Body of pancreas (tissue), 4 donors: ENCODE results near the gene CLUH. TPM values are rescaled to one million over a fixed set of nuclear protein-coding genes. Genes with fewer than 3 reads are reported as not detected.

Experiments used
- ATAC-seq: fragments of 150-250 bp; one replicate; pipeline ENCODE4 v1.9.1; 2016
- DNase-seq, 4 donors: peaks; one replicate each; pipeline ENCODE4 v3.0.0-alpha.2; 2019
- H3K27ac ChIP-seq, 4 donors: fragments of 200-600 bp; sonication (generic); 1 replicate in 3 of 4; 2 replicates in 1 of 4; pipeline versions ENCODE4 v1.5.1 to v1.6.1; 2016 to 2019; ENCODE audit warnings: mild to moderate bottlenecking in 1 of 4, mixed read lengths in 1 of 4, moderate library complexity in 1 of 4
- H3K27me3 ChIP-seq, 2 donors: fragments of 200-600 bp; sonication (generic); one replicate each; pipeline ENCODE4 v1.6.0; 2016; ENCODE audit warnings: mild to moderate bottlenecking in 1 of 2
- H3K36me3 ChIP-seq, 2 donors: fragments of 200-600 bp; sonication (generic); replicated peaks in 1 of 2; 2 replicates each; pipeline ENCODE4 v1.5.1; 2016; ENCODE audit warnings: low read depth in 2 of 2; ENCODE audit not compliant: insufficient read depth in 1 of 2
- H3K4me1 ChIP-seq: fragments of 200-600 bp; sonication (generic); one replicate; pipeline ENCODE4 v1.6.0; 2016
- H3K4me3 ChIP-seq, 2 donors: fragments of 200-600 bp; sonication (generic); 1 replicate in 1 of 2; 2 replicates in 1 of 2; pipeline ENCODE4 v1.5.1; 2016 to 2019
- H3K9me3 ChIP-seq, 3 donors: fragments of 200-600 bp; sonication (generic); 1 replicate in 2 of 3; 2 replicates in 1 of 3; pipeline ENCODE4 v1.5.1; 2016
- CTCF ChIP-seq, 7 experiments: fragments of 450-650 bp in 4 of 7; fragments of 200-600 bp in 3 of 7; sonication (generic) in 3 of 7; IDR thresholded peaks; one replicate each; pipeline ENCODE4 v1.5.1; 2016 to 2019; ENCODE audit warnings: antibody characterized with exemption in 7 of 7
- POLR2A ChIP-seq, 3 donors: fragments of 450-650 bp; IDR thresholded peaks; one replicate each; pipeline ENCODE4 v1.6.1; 2016; ENCODE audit warnings: antibody characterized with exemption in 3 of 3, mild to moderate bottlenecking in 2 of 3
- WGBS, 2 donors: methylation state at CpG; one replicate each; pipeline ENCODE4 v1.1.5; 2017; 5-methylcytosine and 5-hydroxymethylcytosine counted together
- intact Hi-C: fragments of 100-400 bp; cut with DNase I; formaldehyde crosslinking; loops from one replicate; pipeline ENCODE4 v1.15.1; 2023
- total RNA-seq, 2 donors: library from RNA; depleted of rRNA; stranded (reverse); fragments of >200 nt; gene quantifications; one replicate each; pipeline ENCODE4 v1.1.0, GENCODE V29; 2016

Gene CLUH
- total RNA-seq, 2 donors from 2014 or later = 53.2 to 167 TPM

GRCh38 chr17:2723505-2723996 lies 12.0 kb upstream of the CLUH start:
- H3K9me3 ChIP-seq = no peaks in the 10 kb centered on the region
- 54 to 57% methylated on average over 5 to 10 of the region's 18 CpGs for WGBS, 2 donors
- ATAC-seq (no peak), DNase-seq (no peak)
- no peak overlapping the region for H3K27ac ChIP-seq
- H3K4me3 ChIP-seq = no peak overlapping the region
- intact Hi-C loops = no loop called here
- TF ChIP-seq POLR2A (IDR thresholded peaks at IDR 0.05) = no peak
- no peak for TF ChIP-seq CTCF (IDR thresholded peaks at IDR 0.05)
- H3K27me3 ChIP-seq = peaks cover 0 to 11% of the 10 kb centered on the region in 2 donors
- H3K36me3 ChIP-seq = no peaks in the 10 kb centered on the region
- H3K4me1 ChIP-seq = peaks cover 5% of the 10 kb centered on the region

DNA sequence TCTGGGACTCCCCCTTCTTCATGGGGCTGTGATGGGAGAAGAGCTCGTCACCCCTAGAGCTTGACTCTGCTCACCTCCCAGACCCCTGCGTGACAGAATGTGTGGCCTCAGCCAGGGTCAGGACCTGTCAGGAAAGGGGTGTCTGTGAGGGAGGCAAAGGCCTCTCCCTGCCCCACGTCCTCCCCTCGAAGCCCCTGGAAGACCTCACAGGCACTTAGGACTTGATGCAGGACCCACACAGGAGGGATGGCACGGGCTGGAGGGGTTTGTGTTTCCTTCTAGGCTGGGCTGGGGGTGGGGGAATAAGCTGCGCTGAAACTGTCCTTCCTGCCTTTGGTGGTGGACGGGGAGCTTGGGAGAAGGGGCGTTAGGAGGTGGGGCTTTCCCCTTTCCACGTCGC lies 11.0 kb upstream of the CLUH start:
- Histone ChIP-seq H3K9me3 (no peaks in the 10 kb centered on the region), H3K4me3 (no peak overlapping the region), H3K27ac (no peak overlapping the region), H3K27me3 (peaks cover 0 to 11% of the 10 kb centered on the region in 2 donors), H3K36me3 (no peaks in the 10 kb centered on the region), H3K4me1 (peaks cover 5% of the 10 kb centered on the region)
- DNase-seq (no peak), ATAC-seq (no peak)
- WGBS, 2 donors = 66 to 80% methylated on average over 3 to 10 of the region's 10 CpGs
- intact Hi-C loops = no loop called here
- TF ChIP-seq CTCF (IDR thresholded peaks at IDR 0.05) (no peak), POLR2A (IDR thresholded peaks at IDR 0.05) (no peak)

DNA sequence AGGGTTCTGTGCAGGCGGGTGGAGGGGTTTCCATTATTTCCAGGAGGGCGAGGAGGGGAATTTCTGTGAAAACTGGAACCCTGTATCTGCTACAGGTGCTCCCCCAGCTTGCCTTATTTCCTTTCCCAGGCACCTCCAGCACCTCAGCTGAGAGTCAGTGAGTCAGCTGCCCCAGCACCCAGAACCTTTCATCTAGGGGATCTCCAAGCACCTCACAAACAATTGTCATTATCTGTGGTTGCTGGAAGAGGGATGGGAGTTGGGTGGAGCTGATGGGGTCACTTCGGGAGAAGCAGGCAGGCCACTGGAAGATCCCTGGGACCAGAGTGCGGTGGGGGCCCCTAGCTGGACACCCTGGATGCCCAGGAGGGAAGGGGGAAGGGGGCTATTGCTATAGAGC lies 10.0 kb upstream of the CLUH start:
- Histone ChIP-seq H3K27ac (no peak overlapping the region), H3K4me1 (peaks cover 5% of the 10 kb centered on the region), H3K36me3 (no peaks in the 10 kb centered on the region), H3K4me3 (no peak overlapping the region), H3K27me3 (peaks cover 0 to 4% of the 10 kb centered on the region in 2 donors), H3K9me3 (no peaks in the 10 kb centered on the region)
- no peak for DNase-seq
- no peak for TF ChIP-seq POLR2A (IDR thresholded peaks at IDR 0.05)
- intact Hi-C loops = no loop called here
- ATAC-seq = no peak
- 60 to 62% methylated on average over 3 to 4 of the region's 4 CpGs for WGBS, 2 donors

- Histone ChIP-seq H3K27me3 (no peaks in the 10 kb centered on the region), H3K9me3 (no peaks in the 10 kb centered on the region), H3K4me3 (no peak overlapping the region), H3K4me1 (peaks cover 3% of the 10 kb centered on the region), H3K27ac (no peak overlapping the region), H3K36me3 (no peaks in the 10 kb centered on the region)
- WGBS, 2 donors = 64 to 81% methylated on average over 2 to 4 of the region's 4 CpGs
- intact Hi-C loops = no loop called here
- TF ChIP-seq CTCF (IDR thresholded peaks at IDR 0.05) (no peak), POLR2A (IDR thresholded peaks at IDR 0.05) (no peak)
- ATAC-seq = no peak
- no peak for DNase-seq
Observed at GRCh38 chr17:2719861-2720260, 8.3 kb upstream of the CLUH start.

GRCh38 chr17:2718150-2718938 lies 6.8 kb upstream of the CLUH start:
- H3K4me3 ChIP-seq = no peak overlapping the region
- 69 to 76% methylated on average over 13 of the region's 13 CpGs for WGBS, 2 donors
- no peaks in the 10 kb centered on the region for H3K9me3 ChIP-seq

More at GRCh38 chr17:2718150-2718938, 6.8 kb upstream of the CLUH start:
- Histone ChIP-seq H3K27ac (no peak overlapping the region), H3K27me3 (no peaks in the 10 kb centered on the region), H3K36me3 (no peaks in the 10 kb centered on the region), H3K4me1 (no peaks in the 10 kb centered on the region)
- DNase-seq = no peak
- TF ChIP-seq POLR2A (IDR thresholded peaks at IDR 0.05) (no peak), CTCF (IDR thresholded peaks at IDR 0.05) (no peak)
- no peak for ATAC-seq
- intact Hi-C loops = no loop called here
